Measurements from ENCODE around the gene REEP2.

GRCh38 chr5:138402640-138403039, 36.2 kb upstream of the REEP2 start:
- TF ChIP-seq ZNF274 (IDR thresholded peaks at IDR 0.05; ENCODE audit: low read depth, low read length) = no peak
- no peak for TF ChIP-seq SUZ12 (IDR thresholded peaks at IDR 0.05; ENCODE audit: extremely low read depth, insufficient read depth, insufficient read length)
- no peak for TF ChIP-seq YY1 (IDR thresholded peaks at IDR 0.05; ENCODE audit: insufficient read depth, insufficient read length)

Measured in NT2/D1 (cell line).